ENCODE results near the gene SPTB. TPM values are rescaled to one million over a fixed set of nuclear protein-coding genes. Genes with fewer than 3 reads are reported as not detected.

SPTB gene
- total RNA-seq, 1 donor from 2014 or later, result 70.8 TPM

- peak; percentile 22 for ATAC-seq (ENCODE audit: poor library complexity)
- DNase-seq, result no peak
Measured at GRCh38 chr14:64715628-64716412, 163.9 kb downstream of the SPTB start.

GRCh38 chr14:64715146-64715627, 164.5 kb downstream of the SPTB start:
- intact Hi-C loops (cut with DNase I), result no loop called here
- ATAC-seq (ENCODE audit: poor library complexity), result no peak
- no peak for DNase-seq

More at GRCh38 chr14:64715628-64716412, 163.9 kb downstream of the SPTB start:
- intact Hi-C loops (cut with DNase I), result no loop called here

DNA sequence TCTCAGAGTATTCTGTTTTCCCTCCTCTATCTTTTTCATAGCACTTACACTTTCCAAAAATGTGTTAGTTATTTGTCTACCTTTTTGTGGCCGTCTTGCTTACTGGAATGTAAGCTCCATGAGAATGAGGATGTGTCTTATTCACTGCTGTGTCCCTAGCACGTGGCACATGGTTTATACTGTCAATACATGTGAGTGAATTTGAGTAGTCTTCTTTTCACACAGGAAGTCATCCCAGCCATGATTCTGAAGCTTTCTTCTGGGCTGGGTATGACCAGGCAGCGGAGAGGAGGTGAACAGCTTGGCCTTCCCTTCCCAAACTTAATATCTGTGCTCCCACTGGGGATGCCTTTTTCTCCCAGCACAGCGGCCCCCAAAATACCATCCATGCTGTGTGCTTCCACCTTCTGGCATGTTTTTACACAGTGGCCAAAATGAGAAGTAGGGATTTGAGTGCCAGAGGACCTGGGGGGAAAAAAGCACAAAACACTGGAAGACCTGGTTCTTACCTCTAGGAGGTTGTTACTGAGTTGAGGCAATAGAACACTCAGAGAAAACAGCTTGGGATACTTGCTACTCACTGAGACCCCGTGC, 165.2 kb downstream of the SPTB start:
- DNase-seq, result no peak
- intact Hi-C loops (cut with DNase I), result no loop called here
- no peak for ATAC-seq (ENCODE audit: poor library complexity)

- intact Hi-C loops (cut with DNase I), result no loop called here
- no peak for ATAC-seq (ENCODE audit: poor library complexity)
- DNase-seq, result no peak
Measured at GRCh38 chr14:64713677-64714076, 166.0 kb downstream of the SPTB start.

DNA sequence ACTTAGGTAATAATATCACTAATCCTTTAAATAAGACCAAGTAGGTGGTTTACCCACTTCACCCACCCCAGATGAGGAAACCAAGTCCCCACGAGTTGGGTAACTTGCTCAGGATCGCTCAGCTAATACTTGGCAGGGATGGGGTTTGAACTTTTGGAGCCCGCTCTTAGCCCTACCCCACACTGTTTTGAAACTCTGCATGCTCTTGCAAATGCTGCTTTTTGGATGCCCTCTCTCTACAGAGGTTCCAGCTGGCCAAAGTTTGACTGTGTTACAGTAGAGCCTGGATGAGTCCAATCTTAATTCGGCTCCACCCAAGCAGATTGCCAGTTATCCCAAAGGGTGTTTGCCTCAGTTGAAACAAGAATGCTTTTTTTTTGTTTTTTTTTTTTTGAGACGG, 168.7 kb downstream of the SPTB start:
- DNase-seq (no peak), ATAC-seq (ENCODE audit: poor library complexity) (peak; percentile 70)
- intact Hi-C loops (cut with DNase I), result no loop called here

GRCh38 chr14:64709126-64709525, 170.6 kb downstream of the SPTB start:
- intact Hi-C loops (cut with DNase I), result no loop called here
- no peak for ATAC-seq (ENCODE audit: poor library complexity)
- DNase-seq, result no peak

DNA sequence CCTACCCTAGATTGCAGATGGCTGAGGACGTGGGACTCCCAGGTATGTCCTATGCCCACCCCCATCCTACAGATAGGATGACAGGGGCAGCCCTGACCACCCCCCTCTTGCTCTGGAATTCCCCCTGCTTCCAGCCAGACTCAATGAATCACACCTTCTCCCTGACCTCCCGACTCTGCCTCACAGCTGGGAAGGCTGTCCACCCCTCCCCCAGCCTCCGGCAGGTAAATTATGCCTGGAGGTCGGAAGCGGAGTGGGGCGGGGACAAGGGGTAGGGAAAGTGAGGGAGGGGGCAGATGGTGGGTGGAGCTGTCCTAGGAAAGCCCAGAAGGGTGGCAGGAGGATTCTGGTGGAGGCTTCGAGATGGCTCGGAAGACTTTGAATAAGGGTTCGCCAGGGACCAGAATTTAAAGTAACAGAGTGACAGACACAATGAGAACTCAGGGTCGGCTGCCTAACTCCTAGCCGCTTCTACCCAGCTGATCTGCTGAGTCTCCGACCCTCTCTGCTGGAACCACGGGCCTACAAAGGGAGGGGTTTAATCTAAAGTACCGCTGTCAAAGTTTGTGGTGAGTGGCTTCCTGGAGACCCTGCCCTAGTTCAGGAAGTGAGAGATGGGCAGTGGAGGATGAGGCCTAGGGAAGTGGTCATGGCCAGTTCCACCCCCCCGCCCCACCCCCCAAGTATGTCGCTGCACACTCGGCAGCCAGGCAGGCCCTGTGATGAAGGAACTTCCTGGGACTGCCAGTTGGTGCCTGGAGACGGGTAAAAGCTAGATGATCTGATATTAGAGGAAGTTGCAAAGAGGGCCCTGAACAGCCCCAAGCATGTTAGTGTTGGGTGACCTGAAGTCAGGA, 171.3 kb downstream of the SPTB start:
- ATAC-seq (ENCODE audit: poor library complexity) (peak; percentile 13), DNase-seq (peak; percentile 64)
- intact Hi-C loops (cut with DNase I), result no loop called here

GRCh38 chr14:64707661-64708060, 172.0 kb downstream of the SPTB start:
- intact Hi-C loops (cut with DNase I), result no loop called here

DNA sequence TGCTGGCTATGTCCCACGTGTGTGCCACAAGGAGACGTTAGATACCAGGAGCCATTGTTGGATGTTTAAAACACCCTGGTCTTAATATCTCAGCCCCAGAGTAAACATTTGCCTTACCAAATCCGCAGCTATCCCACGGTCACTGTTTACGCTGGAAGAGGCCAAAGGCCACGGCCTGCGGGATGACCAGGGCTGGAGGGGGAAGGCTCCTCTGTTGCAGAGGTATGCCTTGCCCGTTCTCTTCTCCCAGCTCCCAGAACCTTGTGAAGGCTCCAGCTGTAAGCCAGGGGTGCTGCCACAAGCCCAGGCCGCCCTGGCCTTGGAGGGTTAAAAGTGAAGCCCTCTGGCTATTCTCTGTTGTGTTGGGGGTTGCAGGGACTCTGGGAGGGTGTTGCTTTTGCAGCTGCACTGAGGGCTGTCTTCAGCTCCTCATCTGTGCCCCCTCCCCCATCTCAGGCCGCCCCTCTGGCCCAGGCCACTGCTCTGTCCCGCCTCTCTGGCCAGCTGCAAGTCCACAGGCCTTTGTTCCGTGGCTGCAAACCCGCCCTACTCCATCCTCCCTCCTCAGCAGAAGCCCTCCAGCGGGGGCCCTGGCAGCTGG, 173.0 kb downstream of the SPTB start:
- DNase-seq, result peak; percentile 64
- intact Hi-C loops (cut with DNase I), result no loop called here
- no peak for ATAC-seq (ENCODE audit: poor library complexity)

More at GRCh38 chr14:64707661-64708060, 172.0 kb downstream of the SPTB start:
- DNase-seq (no peak), ATAC-seq (ENCODE audit: poor library complexity) (no peak)

DNA sequence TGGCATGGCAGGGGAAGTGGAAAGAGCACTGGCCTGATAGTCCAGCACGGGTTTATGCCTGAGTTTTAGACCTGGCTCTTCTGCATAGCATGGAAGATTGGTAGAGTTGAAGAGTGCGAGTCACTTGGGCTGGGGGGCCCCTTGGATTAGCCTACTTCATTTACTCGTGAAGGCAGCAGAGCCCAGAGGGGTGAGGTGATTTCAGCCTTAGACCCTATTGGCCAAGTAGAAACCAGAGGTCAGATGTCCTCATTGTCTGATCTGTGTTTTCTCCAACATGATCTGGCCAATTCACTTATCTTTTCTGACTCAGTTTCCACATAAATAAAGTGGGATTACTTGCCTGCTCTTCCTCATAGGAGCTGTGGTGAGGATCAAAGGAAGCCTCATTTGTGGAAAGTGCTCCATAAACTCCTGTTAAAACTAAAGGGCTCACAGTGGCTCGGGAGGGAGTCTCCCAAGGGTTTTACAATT, 173.6 kb downstream of the SPTB start:
- ATAC-seq (ENCODE audit: poor library complexity), result no peak

GRCh38 chr14:64705381-64706118, 174.2 kb downstream of the SPTB start:
- intact Hi-C loops (cut with DNase I), result no loop called here
- ATAC-seq (ENCODE audit: poor library complexity) (peak; percentile 17), DNase-seq (peak; percentile 65)

More for the DNA sequence above, 173.6 kb downstream of the SPTB start:
- intact Hi-C loops (cut with DNase I), result no loop called here
- no peak for DNase-seq

- intact Hi-C loops (cut with DNase I), result no loop called here
- DNase-seq (peak; percentile 70), ATAC-seq (ENCODE audit: poor library complexity) (peak; percentile 55)
Measured at GRCh38 chr14:64704743-64705380, 174.8 kb downstream of the SPTB start.

DNA sequence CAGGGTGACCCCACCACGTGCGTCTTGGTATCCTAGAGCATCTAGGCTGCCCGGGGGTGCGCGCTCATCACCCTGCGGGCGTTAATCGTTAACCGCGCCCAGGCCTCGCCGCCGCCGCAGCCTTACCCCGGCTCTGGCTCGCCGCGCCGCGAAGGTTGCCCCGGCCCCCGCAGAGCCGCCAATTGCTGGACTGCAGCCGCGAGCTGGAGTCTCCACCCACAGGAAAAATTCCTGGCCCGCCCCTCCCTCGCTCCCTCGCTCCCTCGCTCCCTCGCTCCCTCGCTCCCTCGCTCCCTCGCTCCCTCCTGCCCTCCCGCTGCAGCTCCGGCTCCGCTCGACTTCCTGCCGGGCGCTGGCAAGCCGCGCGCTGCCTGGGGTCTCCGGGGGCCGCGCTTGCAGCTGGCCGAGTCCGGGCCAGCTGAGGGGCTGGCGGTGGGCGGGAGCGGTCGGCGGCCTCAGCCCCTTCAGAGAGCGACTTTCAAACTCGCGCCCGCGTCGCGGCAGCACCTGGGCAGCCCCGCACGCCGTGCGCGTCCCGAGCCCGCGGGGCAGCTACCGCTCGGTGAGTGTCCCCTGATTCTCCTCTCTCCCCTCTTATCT, 175.5 kb downstream of the SPTB start, which contains the start of gene PLEKHG3:
TSS of gene PLEKHG3 (plus strand) at position 282 of the 600 bp plus-strand sequence. CDS start 23,208 bp downstream, outside the sequence.
- intact Hi-C loops (cut with DNase I), result no loop called here
- ATAC-seq (ENCODE audit: poor library complexity), result peak; percentile 87
- peak; percentile 89 for DNase-seq

- no peak for DNase-seq
- no peak for ATAC-seq (ENCODE audit: poor library complexity)
- intact Hi-C loops (cut with DNase I), result no loop called here
Measured at GRCh38 chr14:64703395-64704142, 176.1 kb downstream of the SPTB start.

GRCh38 chr14:64702493-64703394, 177.0 kb downstream of the SPTB start:
- ATAC-seq (ENCODE audit: poor library complexity), result no peak
- DNase-seq, result no peak
- intact Hi-C loops (cut with DNase I), result no loop called here
